GM12891 (cell line): ENCODE measurements around the gene ZNF283.

ENCODE experiments used
- PAX5 ChIP-seq: IDR thresholded peaks from 2 replicates; pipeline ENCODE4 v1.6.1; 2011; ENCODE audit warnings: low read length, moderate library complexity, mild to moderate bottlenecking; ENCODE audit not compliant: insufficient read depth, severe bottlenecking
- POLR2A ChIP-seq: IDR thresholded peaks from 2 replicates; pipeline ENCODE4 v1.6.1; 2011; ENCODE audit warnings: low read depth, low read length, control low read depth
- POLR2AphosphoS5 ChIP-seq: IDR thresholded peaks from 2 replicates; pipeline ENCODE4 v1.6.1; 2011; ENCODE audit warnings: low read depth, low read length, control low read depth
- POU2F2 ChIP-seq: IDR thresholded peaks from 2 replicates; pipeline ENCODE4 v1.6.1; 2011; ENCODE audit warnings: low read depth, mild to moderate bottlenecking, control low read depth, low read length, moderate library complexity
- SPI1 ChIP-seq: IDR thresholded peaks from 2 replicates; pipeline ENCODE4 v1.6.1; 2011; ENCODE audit warnings: low read depth, low read length, control low read depth

GRCh38 chr19:43797556-43797955 lies 29.6 kb upstream of the ZNF283 start:
- no peak for TF ChIP-seq PAX5
- TF ChIP-seq POLR2AphosphoS5: no peak
- TF ChIP-seq POLR2A: no peak
- no peak for TF ChIP-seq POU2F2
- TF ChIP-seq SPI1: no peak
